D721Med (cell line): ENCODE data around the gene KLHL5.

Source experiments
- DNase-seq: peaks from one replicate; pipeline ENCODE4 v3.0.0; 2011; ENCODE audit warnings: low spot score; ENCODE audit not compliant: insufficient read length
- FAIRE-seq: peaks from 2 replicates; lab custom pipeline; 2011; peaks lifted over from hg19 to GRCh38; lab: Jason Lieb, UNC
- TF ChIP-seq, protein P1 (sequence below): IDR thresholded peaks from 2 replicates; pipeline ENCODE4 v1.5.1; 2012; ENCODE audit warnings: mild to moderate bottlenecking, control low read depth; ENCODE audit not compliant: insufficient read depth; ENCODE audit errors: missing control alignments

The KLHL5 gene

GRCh38 chr4:39118034-39118658 lies 56.1 kb downstream of the KLHL5 start:
- FAIRE-seq (no peak), DNase-seq (no peak)
- TF ChIP-seq, protein P1, sequence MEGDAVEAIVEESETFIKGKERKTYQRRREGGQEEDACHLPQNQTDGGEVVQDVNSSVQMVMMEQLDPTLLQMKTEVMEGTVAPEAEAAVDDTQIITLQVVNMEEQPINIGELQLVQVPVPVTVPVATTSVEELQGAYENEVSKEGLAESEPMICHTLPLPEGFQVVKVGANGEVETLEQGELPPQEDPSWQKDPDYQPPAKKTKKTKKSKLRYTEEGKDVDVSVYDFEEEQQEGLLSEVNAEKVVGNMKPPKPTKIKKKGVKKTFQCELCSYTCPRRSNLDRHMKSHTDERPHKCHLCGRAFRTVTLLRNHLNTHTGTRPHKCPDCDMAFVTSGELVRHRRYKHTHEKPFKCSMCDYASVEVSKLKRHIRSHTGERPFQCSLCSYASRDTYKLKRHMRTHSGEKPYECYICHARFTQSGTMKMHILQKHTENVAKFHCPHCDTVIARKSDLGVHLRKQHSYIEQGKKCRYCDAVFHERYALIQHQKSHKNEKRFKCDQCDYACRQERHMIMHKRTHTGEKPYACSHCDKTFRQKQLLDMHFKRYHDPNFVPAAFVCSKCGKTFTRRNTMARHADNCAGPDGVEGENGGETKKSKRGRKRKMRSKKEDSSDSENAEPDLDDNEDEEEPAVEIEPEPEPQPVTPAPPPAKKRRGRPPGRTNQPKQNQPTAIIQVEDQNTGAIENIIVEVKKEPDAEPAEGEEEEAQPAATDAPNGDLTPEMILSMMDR = no peak

DNA sequence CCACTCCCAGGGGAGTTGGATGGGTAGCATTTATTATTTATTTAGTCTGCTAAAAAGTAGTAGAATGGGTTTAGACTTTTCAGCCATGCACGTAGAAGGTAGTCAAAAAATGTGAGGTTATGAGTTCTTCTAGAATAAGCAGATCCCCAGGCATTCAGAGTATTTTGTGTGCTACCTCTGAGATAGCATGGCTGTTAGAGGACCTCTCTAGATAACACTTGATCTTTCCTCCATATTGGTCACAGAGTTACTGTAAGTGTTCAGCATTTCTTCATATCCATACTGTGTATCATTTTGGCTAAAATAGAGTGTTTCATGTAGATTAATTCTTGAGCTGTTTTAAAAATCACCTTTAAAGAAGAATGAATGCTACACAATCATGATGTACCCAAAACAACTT lies 58.4 kb downstream of the KLHL5 start:
- TF ChIP-seq, protein P1 = no peak
- FAIRE-seq (no peak), DNase-seq (no peak)

DNA sequence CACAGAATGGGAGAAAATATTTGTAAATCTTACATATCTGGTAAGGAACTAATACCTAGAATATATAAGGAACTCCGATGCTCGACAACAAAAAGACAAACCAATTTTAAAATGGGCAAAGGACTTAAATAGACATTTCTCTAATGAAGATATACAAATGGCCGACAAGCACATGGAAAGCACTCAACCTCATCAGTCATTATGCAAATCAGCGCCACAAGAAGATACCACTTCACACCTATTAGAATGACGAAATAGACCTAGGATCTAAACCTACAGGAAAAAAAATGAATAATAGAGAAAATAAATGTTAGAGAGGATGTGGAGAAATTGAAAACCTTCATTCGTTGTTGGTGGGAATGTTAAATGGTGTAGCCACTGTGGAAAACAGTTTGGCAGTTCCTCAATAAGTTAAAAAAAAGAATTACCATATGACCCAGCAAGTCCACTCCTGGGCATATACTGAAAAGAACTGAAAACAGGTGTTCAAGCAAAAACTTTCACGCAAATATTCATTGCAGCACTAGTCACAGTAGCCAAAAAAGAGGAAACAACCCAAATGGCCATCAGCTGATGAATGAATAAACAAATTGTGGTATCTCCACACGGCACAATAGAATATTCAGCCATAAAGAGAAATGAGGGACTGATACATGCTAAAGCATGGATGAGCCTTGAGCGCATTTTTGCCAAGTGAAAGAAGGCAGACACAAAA lies 63.0 kb downstream of the KLHL5 start:
- no peak for FAIRE-seq
- TF ChIP-seq, protein P1 = no peak
- no peak for DNase-seq

GRCh38 chr4:39125600-39125985 lies 63.6 kb downstream of the KLHL5 start:
- no peak for FAIRE-seq
- DNase-seq = no peak
- TF ChIP-seq, protein P1 = no peak

- no peak for FAIRE-seq
- no peak for DNase-seq
- TF ChIP-seq, protein P1 = no peak
These were observed 64.4 kb downstream of the KLHL5 start for GRCh38 chr4:39126256-39127095.

- TF ChIP-seq, protein P1 = no peak
- FAIRE-seq (no peak), DNase-seq (no peak)
These were observed 71.6 kb downstream of the KLHL5 start for GRCh38 chr4:39133623-39134022.
